SK-N-SH (cell line): ENCODE results near the gene SLC18A2.

Experiments
- CTCF ChIP-seq: fragments of 200-600 bp; sonication (generic); IDR thresholded peaks from 2 replicates; pipeline ENCODE4 v1.6.1; 2017; ENCODE audit warnings: antibody characterized with exemption, mild to moderate bottlenecking, moderate library complexity
- EP300 ChIP-seq, 2 experiments: IDR thresholded peaks; 2 replicates each; pipeline versions ENCODE4 v1.4.0 to v1.6.1; 2012; ENCODE audit warnings: borderline replicate concordance in 1 of 2, low read depth in 1 of 2, low read length in 1 of 2
- FOSL2 ChIP-seq: IDR thresholded peaks from 2 replicates; pipeline ENCODE4 v1.4.0; 2012; ENCODE audit warnings: low read depth, mild to moderate bottlenecking, moderate library complexity, borderline replicate concordance
- POLR2AphosphoS5 ChIP-seq: IDR thresholded peaks from 2 replicates; pipeline ENCODE4 v1.6.1; 2012; ENCODE audit warnings: low read depth, low read length
- RFX5 ChIP-seq: IDR thresholded peaks from 2 replicates; pipeline ENCODE4 v1.6.1; 2012; ENCODE audit warnings: mild to moderate bottlenecking, improper control_type of control experiment, low read length
- TEAD4 ChIP-seq: IDR thresholded peaks from 2 replicates; pipeline ENCODE4 v1.4.0; 2012; ENCODE audit warnings: mild to moderate bottlenecking, borderline replicate concordance; ENCODE audit not compliant: insufficient read depth
- USF1 ChIP-seq: IDR thresholded peaks from 2 replicates; pipeline ENCODE4 v1.4.0; 2012; ENCODE audit warnings: low read depth, borderline replicate concordance
- TF ChIP-seq, protein P1 (sequence below): IDR thresholded peaks from 2 replicates; pipeline ENCODE4 v1.6.1; 2012; ENCODE audit warnings: mild to moderate bottlenecking, low read depth, low read length, moderate library complexity

- TF ChIP-seq, protein P1, sequence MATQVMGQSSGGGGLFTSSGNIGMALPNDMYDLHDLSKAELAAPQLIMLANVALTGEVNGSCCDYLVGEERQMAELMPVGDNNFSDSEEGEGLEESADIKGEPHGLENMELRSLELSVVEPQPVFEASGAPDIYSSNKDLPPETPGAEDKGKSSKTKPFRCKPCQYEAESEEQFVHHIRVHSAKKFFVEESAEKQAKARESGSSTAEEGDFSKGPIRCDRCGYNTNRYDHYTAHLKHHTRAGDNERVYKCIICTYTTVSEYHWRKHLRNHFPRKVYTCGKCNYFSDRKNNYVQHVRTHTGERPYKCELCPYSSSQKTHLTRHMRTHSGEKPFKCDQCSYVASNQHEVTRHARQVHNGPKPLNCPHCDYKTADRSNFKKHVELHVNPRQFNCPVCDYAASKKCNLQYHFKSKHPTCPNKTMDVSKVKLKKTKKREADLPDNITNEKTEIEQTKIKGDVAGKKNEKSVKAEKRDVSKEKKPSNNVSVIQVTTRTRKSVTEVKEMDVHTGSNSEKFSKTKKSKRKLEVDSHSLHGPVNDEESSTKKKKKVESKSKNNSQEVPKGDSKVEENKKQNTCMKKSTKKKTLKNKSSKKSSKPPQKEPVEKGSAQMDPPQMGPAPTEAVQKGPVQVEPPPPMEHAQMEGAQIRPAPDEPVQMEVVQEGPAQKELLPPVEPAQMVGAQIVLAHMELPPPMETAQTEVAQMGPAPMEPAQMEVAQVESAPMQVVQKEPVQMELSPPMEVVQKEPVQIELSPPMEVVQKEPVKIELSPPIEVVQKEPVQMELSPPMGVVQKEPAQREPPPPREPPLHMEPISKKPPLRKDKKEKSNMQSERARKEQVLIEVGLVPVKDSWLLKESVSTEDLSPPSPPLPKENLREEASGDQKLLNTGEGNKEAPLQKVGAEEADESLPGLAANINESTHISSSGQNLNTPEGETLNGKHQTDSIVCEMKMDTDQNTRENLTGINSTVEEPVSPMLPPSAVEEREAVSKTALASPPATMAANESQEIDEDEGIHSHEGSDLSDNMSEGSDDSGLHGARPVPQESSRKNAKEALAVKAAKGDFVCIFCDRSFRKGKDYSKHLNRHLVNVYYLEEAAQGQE: no peak
- TF ChIP-seq CTCF: no peak
- no peak for TF ChIP-seq RFX5
- no peak for TF ChIP-seq USF1
- no peak for TF ChIP-seq TEAD4
- no peak for TF ChIP-seq FOSL2
- no peak for TF ChIP-seq POLR2AphosphoS5
- no peak for TF ChIP-seq EP300 (IDR thresholded peaks at IDR 0.05; ENCODE audit: borderline replicate concordance in 1 of 2, low read depth in 1 of 2, low read length in 1 of 2)
Observed at GRCh38 chr10:117324367-117324766, 83.5 kb downstream of the SLC18A2 start.
